Sigmoid colon (tissue), 4 donors: Measurements from ENCODE around the gene PPP1R13L.

Experiments used
- CTCF ChIP-seq, 4 experiments: fragments of 450-650 bp in 3 of 4; fragments of 200-600 bp in 1 of 4; IDR thresholded peaks; one replicate each; pipeline ENCODE4 v1.5.1; 2016 to 2019; ENCODE audit warnings: antibody characterized with exemption in 4 of 4, mild to moderate bottlenecking in 3 of 4, moderate library complexity in 2 of 4
- POLR2A ChIP-seq, 2 donors: fragments of 450-650 bp; IDR thresholded peaks; one replicate each; pipeline ENCODE4 v1.6.1; 2016; ENCODE audit warnings: antibody characterized with exemption in 2 of 2, mild to moderate bottlenecking in 2 of 2, moderate library complexity in 2 of 2
- POLR2AphosphoS5 ChIP-seq, 4 donors: sonication (generic); formaldehyde crosslinking; IDR thresholded peaks; one replicate each; pipeline ENCODE4 v1.6.1; 2017; ENCODE audit warnings: antibody characterized with exemption in 4 of 4

GRCh38 chr19:45419396-45419795 lies 14.5 kb upstream of the PPP1R13L start:
- TF ChIP-seq POLR2AphosphoS5 (IDR thresholded peaks at IDR 0.05) (no peak), POLR2A (IDR thresholded peaks at IDR 0.05) (no peak), CTCF (IDR thresholded peaks at IDR 0.05) (no peak)
